Stimulated activated CD4-positive, alpha-beta T cell treated with anti-CD3 and anti-CD28 coated beads, Interleukin-12 subunit alpha, Interleukin-12 subunit beta, amount 100 ng/mL, for 4 hours (primary cell): ENCODE results near the gene MTERF4.

Source experiments
- DNase-seq: peaks from one replicate; pipeline ENCODE4 v3.0.0-alpha.2; 2020

The MTERF4 gene

DNA sequence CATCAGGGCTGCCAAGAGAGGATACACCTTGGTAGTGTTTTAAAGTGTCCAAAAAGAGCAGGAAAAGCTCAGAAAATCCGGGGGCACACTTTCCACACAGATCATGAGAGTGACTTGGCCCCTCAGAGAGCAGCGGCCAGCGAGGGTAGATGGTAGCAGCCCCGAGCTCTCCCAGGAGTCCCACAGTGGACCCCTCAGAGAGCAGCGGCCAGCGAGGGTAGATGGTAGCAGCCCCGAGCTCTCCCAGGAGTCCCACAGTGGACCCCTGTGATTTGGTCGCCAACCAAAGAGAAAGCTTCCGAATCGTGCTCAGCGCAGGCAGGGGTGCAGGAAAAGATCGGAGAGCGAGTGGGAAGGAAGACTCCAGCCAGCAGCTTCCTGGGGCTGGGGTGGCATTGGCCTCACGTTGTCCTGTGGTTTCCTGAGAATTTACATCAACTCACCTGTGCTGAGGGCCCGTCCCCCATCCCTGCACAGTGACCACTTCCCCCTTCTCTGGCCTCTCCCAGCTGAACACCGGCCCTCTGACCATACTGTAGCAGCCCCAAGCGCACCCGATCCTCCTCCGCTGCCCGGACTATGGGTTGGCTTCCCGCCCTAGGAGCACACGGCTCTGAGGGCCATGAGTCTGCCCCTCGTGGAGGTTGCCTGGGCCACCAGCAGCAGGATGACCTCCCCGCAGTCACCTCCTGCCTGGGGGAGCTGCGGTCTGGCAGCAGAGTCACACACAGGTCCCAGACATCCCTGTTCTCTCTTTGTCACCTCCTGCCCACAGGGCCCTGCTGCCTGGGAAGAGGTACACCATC lies 33.7 kb downstream of the MTERF4 start:
- no peak for DNase-seq

DNA sequence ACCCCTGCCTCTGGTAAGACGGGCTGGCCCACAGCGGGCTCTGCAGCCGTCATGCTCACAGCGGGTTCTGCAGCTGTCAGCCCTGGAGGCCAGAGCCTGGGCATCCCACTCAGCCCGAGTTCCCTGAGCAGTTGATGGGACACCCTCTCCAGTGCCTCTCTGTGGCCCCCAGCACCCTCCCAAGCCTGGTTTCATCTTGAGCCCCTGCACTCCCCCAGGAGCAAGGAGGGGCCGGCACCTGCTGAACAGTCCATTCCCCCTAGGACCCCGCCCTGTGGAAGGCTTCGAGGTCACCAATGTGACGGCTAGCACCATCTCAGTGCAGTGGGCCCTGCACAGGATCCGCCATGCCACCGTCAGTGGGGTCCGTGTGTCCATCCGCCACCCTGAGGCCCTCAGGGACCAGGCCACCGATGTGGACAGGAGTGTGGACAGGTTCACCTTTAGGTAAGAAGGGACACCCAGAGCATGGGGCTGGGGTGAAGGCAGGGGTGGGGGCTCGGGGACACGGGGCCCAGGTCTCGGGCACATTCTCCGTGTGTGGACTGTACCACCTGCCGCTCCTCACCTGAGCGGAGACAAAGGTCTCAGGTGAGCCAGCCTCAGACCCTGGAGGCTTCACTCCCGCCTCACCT lies 34.5 kb downstream of the MTERF4 start:
- no peak for DNase-seq

DNA sequence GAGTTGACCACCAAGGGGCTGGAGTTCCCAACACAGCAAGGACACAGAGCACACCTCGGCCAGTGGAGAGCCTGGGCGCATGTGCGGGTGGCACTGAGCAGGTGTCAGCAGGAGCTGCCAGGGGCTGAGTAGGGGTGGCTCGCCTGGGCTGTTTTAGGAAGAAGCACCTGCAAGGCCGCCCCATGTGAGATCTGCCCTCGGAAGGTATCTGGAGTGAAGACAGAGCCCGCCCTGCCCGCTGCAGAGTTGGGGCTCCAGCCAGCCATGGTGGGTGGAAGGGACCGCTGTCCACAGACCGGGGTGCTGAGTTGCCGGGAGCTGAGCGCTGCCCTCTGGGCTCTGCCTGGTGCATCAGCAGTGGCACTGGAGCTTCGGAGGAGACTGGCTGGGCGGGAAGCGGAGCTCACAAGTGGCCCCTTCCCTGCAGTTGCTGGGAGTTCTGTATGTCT lies 35.2 kb downstream of the MTERF4 start:
- no peak for DNase-seq

DNA sequence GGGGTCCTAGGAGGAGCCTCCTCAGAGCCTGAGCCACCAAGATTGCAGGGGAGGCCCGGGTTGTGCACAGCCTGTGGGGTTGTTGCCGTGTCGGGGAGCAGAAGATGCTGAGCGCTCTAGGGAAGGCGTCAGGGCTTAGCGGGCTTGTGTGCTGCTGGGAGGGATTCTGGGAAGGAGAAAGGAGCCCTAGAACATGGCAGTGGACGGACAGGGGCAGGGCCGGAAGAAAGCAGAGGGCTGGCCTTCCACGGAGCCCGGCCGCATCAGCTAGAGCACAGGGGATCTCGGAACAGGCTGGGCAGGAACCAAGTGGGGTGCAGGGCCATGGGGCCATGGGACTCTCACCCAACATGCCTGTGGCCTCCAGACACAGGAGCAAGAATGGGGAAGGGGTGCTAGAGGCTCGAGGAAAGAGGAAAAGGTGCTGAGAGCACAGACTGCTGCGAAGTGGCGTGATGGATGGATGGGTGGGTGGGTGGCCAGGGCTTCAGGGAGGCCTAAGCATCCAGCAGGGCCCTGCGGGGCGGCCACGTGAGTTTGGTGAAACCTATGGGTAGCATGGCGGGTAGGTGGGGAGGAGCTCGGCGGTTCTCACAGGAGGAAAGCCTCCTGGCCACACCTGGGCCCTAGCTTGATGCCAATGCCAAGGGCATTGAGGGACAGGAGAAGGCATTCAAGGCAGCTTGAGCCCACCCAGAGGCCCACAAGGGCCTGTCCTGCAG lies 35.8 kb downstream of the MTERF4 start:
- DNase-seq: no peak

DNA sequence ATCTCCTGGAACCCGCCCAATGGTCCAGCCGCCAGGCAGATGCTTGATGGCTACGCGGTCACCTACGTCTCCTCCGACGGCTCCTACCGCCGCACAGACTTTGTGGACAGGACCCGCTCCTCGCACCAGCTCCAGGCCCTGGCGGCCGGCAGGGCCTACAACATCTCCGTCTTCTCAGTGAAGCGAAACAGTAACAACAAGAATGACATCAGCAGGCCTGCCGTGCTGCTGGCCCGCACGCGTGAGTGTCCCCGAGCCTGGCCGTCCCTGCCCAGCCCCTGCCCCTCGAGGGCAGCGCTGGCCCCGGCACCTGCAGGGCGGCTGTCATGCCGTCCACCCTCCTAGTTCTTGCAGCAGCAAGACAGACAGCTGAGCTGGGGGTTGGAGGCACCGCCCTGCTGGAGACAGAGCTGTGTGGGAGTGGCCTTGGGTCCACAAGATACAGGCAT lies 36.7 kb downstream of the MTERF4 start:
- DNase-seq: no peak

DNA sequence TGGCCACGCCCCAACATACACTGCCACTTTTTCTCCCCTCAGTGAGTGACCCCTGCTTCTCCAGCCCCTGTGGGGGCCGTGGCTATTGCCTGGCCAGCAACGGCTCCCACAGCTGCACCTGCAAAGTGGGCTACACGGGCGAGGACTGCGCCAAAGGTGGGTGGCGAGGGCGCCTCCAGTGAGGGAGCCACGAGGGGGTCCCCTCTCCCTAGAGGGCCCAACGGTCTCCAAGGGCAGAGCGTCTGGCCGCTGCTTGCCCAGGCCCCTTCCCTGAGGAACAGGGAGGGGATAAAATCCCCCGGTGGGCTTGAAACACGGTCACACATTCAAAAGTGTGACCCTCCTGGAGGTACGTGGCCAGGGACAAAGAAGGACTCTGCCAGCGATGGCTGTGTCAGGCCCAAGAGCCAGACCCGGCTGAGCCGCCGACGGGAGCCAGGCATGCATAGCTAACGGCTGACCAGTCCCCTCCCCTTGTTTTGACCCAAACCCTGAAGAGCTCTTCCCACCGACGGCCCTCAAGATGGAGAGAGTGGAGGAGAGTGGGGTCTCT lies 37.2 kb downstream of the MTERF4 start:
- DNase-seq: no peak

DNA sequence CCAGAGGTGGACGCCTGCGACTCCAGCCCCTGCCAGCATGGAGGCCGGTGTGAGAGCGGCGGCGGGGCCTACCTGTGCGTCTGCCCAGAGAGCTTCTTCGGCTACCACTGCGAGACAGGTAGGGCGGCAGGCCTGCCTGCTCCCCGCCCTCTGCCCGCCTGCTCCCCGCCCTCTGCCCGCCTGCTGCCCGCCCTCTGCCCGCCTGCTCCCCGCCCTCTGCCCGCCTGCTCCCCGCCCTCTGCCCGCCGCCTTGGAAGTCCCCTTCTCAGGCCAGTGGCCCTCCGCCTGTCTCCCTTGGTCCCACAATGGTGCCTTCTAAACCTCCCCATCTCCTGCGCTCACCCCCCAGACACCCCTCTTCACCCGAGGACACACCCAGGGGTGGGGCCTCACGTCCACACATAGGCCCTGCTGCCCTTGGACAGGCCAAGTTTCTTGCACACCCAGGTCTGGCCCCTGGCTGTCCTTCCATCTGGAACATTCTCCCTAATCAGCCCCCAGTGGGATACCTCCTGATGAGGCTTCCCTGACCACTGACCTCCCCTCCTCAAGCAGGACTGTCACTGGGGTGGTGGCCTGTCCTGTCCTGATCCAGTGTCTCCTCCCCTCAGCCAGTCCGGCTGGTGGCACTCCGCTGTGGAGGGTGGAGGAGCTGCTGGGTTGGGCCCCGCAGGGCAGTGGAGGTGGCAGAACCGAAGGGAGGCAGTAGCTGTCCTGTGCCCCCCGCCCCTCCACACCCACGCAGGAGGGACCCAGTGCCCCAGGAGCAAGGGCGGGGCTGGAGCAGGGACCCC lies 37.9 kb downstream of the MTERF4 start:
- peak; percentile 37 for DNase-seq

DNA sequence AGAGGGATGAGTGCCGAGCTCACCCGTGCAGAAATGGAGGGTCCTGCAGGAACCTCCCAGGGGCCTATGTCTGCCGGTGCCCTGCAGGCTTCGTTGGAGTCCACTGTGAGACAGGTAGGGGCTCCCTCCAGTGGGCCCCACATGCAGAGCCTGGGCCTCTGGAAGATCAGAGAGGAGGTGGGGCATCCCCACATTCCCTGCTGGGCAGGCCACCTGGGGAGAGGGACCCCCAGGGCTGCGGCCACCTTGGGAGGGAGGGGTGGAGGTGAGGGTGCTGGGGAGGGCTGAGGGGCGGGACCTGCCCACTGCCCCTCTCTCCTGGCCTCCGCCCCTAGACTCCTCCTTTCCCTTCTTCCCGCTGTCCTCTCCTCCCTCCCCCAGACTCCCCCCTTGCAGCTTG lies 38.5 kb downstream of the MTERF4 start:
- DNase-seq: no peak

DNA sequence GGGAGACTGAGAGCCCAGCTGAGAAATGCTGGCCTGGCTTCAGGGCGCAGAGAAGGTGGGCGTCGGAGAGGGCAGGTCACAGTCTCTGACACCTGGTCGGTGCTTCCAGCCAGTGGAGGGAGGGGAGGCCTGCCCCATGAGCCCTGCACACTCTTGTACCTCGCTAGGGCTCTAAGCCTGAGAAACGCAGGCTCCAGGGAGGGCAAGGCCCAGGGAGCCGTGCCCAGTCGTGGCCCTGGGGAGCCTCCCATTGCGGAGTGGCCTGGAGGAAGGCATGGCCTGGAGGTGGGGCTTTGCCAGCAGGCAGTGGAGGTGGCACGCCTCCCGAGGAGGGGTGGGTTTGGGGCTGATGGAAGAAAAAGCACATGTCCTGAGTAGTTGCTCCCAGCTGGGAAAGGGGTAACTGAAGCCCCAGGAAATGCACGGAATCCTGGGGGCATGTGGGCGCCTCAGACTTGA lies 39.0 kb downstream of the MTERF4 start:
- no peak for DNase-seq

DNA sequence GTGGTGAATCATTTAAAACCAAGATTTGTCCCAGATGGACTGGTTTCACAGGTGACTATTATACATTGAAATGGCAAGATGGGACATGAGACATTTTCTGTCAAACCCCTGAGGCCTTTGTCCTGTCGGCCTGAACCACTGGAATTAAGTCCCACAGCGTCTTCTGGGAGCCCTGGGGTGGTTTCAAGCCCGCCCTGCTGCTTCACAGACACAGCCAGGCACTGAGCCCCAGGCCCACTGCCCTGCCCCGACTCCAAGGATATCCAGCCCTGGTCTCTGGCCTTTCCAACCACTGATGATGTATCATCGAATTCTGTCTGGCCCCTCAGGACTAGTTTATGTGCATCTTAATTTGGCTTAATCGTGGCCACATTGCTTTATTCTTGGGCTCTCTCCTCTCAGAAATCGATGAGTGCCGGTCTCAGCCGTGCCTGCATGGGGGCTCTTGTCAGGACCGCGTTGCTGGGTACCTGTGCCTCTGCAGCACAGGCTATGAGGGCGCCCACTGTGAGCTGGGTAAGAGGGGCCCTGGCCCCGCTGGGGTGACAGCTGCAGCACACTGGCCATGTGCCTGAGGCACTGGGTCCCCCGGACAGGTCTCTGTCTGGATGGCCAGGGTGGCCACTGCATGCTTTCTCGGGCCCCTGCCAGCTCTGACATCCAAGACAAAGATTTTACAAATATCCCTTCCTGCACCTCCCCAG lies 39.5 kb downstream of the MTERF4 start:
- DNase-seq: no peak

DNA sequence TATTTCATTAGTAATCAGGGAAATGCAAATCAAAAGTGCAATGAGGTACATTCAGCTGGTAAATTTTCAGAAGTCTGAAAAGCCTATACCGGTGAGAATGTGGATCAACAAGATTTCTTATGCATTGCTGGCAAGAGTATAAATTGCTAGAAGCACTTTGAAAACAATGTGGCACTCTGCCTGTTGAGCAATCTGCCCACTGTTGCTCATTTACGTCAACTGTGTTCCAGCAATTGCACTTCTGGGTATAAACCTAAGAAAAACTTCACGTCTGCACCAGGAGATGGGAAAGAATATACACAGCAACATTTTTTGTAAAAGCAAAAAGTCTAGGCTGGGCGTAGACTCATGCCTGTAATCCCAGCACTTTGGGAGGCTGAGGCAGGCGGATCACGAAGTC lies 40.8 kb downstream of the MTERF4 start:
- DNase-seq: no peak

DNA sequence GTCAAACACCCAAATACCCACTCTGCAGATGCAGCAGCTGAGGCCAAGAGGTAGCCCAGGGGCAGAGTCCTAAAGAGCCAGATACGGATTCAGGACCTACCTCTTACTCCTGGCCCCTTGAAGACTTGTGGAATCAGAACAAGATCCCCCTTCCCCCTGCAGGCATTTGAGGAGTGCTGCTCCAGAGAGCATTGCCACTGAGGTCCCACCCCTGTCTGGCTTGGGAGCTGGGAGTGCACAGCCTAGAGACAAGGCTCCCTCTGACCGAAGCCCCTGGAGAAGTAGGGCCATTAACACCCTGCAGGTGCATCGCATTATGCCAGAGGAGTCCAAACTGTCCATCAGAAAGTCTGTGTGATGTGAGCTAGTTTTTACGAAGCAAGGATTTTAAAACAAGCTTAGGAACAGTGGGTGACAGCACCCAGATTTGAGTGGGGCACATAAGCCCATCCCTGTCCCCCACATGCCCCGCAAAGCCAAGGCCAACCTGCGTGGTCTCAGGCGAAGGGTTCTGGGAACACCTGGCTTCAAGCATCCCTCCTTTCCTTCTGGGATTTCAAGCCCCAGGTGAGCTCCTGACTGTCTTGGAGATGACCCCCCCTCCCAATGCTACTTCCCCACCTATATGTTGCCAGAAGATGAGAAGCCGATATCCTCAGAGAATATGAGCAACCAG lies 48.4 kb downstream of the MTERF4 start:
- no peak for DNase-seq

DNA sequence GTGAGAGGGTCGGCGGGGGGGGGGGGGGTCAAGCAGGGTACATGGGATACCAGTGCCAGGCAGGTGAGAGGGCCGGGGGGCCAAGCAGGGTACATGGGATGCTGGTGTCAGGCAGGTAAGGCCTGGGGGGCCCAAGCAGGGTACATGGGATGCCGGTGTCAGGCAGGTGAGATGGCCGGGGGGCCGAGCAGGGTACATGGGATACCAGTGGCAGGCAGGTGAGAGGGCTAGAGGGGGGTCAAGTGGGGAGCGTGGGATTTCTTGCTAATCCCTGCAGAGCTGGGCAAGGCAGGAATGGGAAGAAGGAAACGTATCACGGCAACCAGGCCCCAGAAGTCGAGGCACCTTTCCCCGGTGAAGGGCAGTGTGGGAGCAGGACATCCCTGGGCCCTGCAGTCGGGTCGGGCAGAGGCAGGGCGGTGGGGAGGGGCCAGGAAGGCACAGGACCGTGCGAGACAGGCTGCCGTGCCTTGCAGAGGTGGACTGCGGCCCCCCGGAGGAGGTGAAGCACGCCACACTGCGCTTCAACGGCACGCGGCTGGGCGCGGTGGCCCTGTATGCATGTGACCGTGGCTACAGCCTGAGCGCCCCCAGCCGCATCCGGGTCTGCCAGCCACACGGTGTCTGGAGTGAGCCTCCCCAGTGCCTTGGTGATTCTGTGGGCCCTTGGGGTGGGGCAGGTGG lies 49.3 kb downstream of the MTERF4 start:
- DNase-seq: no peak

DNA sequence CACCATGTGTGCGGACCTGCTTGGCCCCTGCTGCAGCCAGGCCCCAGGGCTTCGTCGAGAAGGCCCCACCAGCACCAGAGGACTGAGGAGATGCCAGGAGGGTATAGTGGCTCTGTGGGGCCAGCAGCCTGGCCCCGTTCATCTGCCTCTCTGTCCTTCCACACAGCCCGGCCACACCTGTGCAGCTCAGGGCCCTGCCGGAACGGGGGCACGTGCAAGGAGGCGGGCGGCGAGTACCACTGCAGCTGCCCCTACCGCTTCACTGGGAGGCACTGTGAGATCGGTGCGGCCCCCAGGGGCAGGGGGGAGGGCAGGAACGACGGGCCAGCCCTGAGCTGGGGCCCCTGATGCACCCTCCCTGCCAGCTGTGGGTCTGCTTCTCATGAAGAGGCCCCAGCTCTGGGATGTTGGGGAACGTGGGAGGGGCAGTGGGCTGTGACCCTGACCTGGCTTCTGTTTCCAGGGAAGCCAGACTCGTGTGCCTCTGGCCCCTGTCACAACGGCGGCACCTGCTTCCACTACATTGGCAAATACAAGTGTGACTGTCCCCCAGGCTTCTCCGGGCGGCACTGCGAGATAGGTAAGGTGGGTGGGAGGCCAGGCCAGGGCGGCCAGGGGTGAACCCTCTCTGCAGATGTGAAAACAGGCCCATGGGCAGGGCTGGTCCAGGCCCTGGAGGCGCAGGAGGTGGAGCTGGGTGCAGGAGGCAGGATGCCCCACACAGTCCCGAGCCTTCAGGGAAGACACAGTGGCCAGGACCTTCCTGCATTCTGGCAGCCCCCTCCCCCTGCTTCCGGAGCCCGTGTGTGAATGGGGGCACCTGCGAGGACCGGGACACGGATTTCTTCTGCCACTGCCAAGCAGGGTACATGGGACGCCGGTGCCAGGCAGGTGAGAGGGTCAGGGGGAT lies 50.3 kb downstream of the MTERF4 start:
- no peak for DNase-seq

DNA sequence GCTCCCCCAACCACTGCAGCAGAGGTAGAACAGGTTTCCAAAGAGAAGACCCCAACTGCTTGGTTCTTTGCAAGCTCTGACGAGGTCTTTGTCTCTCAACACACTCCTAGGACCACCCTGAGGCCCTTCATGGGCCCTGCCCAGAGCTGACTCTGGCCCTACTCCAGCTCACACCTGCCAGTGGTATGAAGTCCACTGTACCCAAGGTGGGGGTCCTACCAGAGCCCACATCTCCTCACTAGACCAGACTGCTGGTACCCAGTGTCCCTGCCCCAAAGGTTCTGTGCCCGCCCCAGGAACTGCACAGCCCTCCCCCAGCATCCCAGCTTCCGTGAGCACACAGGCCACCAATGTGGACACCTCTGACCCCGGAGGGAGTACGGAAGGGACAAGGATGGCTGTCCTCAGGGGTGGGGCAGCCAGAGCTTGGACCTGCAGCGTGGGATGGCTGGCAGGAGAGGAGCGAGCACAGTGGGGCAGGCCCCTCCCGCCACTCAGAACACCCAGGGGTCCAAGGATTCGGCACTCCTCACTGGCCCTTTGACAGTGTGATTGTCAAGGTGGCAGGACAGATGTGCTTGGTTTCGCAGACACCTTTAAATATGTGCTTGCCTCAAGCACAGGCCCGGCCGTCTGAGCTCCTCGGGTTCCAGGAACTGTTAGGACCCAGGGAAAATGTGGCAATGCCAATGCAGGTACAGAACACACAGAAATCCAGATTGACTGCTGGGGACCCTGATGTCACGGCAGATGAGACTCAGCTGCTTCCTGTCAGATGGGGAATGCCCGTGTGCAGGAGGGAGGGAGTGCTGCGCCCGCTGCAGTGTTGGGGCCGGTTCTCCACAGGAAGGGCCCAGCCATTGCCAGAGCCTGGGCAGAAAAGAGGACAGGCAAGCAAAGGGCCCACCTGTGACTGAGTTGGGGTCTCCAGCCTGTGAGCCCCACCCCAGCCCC lies 51.2 kb downstream of the MTERF4 start:
- no peak for DNase-seq

DNA sequence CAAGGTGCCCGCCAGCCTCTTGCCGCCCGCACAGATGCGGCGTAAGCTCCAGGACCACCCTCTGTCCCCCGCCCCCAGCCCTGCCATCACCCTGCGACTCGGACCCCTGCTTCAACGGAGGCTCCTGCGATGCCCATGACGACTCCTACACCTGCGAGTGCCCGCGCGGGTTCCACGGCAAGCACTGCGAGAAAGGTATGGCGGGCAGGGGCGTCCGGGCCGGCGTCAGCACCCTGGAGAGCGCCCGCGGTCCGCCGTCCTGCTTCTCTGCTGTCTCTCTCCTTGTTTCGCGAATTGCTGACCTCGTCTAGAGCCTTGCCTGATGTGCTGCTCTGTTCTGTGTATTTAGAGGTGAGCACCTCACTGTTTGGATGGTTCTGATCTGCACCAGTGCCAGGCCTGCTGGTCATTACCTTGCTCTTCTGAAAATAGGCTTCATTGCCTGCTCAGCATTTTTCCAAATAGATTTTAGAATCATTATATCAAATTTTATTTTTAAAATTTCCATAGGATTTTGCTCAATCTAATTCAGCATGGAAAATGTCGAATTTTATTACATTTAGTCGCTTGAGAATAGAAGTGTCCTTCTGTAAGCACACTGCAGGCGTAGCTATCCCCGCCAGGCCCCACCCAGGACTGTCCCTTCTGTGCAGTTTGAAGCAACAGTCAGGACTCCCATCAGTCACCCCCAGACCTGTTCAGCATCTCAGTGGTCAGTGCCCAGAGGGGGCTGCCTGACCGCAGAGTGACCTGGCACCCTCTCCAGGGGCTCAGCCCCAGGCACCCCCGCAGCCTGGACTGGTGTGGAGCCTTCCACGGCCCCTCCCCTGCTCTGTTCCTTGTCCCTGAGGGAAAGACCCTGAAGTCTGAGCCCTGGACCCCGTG lies 52.1 kb downstream of the MTERF4 start:
- DNase-seq: no peak

DNA sequence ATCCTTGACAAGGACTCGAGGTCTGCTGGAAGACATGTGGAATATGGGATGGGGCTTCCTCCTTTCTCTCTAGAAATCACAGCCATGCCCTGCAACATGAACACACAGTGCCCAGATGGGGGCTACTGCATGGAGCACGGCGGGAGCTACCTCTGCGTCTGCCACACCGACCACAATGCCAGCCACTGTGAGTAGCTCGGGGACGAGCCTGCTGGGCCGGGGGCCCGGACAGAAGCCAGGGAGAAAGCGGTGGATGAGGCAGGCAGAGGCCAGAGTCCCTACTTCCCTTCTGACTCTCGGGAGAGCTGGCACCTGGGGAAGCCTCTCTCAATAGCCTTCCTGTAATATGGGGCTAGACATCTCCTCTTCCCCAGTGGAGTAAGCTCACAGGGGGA lies 53.1 kb downstream of the MTERF4 start:
- no peak for DNase-seq
